ENCODE data around the gene PEX26.
"Not testable (repeated sequence)": the region's sequence is repeated elsewhere in the genome, so short reads cannot be mapped to it uniquely, and the experiment has no call there.

PEX26 gene

DNA sequence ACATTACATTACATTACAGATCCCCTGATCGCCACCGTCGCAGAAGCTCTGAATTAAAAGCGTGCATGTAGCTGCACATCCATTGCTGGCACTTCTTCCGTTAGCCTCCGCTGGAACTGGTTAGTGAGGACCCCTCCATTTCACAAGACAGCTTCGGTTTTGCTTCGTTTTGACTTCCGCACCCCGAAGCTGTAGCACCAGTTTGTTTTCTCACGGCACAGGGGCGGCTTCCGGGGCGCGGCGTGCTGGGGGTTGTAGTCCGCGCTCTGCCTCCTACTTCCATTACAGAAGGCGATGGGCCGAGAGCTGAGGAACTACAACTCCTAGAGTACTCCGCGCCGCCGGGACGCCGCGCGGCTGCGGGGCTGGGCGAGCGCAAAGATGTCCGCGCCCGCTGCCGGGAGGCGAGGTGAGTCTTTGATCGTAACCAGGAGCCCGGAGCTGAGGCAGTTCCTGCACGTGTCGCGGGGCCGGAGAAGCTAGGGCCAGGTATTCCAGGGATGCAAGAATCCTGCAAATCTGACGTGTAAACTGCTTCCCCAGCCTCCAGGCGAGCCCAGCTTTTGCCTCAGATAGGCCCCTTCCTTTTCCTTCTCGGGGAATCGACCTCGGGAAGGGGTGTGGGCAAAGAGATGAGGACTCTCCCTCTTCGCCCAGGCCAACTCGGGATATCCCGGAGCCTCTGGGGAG is at the start of gene PEX26:
Gene PEX26 (plus strand): TSS at position 352 of the 690 bp plus-strand sequence. CDS start 387 bp downstream, outside the sequence.
- peak; percentile 22 for FAIRE-seq

DNA sequence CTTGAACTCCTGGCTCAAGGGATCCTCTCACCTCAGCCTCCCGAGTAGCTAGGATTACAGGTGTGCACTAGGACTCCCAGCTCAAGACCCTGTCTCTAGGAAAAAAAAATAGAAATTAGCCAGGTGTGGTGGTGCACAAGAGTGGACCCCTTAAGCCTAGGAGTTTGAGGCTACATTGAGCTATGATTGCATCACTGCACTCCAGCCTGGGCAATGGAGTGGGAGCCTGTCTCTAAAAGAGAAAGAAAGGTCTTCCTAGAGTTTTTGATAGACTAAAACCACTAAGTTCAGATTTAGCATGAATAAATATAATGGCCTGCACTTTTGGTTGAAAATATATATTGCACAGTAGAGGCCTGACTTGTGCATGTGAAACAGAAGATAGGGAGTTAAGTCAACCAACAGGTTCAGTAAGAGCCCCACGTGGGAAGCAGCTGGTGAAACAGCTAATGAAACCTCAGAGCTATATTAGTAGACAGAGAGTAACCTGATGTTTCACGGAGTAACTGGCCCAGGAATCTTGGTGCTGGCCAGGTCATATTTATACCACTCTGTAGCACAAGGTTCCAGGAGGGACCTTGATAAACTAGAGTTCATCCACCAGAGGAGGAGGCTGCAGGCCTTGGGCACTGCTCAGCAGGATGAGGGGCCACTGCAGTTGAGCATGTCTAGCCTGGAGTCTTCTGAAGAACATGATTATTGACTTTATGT is 48.8 kb upstream of the PEX26 start:
- no peak for FAIRE-seq

DNA sequence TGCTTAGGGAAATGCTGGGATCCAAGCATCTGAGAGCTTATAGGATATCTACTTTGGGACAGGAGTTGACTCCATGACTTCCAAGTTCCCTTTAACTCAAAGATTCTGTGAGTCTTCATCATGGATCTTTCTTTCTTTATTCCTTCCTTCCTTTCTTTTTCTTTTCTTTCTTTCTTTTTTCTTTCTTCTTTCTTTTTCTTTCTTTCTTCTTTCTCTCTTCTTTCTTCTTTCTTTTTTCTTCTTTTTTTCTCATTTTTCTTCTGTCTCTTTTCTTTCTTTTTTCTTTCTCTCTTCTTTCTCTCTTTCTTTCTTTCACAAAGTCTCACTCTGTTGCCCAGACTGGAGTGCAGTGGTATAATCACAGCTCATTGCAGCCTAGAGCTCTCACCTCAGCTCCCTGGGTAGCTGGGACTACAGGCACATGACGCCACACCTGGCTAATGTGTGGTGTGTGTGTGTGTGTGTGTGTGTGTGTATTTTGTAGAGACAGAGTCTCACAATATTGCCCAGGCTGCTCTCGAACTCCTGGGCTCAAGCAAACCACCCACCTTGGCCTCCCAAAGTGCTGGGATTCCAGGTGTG is 48.0 kb upstream of the PEX26 start:
- FAIRE-seq: no peak

DNA sequence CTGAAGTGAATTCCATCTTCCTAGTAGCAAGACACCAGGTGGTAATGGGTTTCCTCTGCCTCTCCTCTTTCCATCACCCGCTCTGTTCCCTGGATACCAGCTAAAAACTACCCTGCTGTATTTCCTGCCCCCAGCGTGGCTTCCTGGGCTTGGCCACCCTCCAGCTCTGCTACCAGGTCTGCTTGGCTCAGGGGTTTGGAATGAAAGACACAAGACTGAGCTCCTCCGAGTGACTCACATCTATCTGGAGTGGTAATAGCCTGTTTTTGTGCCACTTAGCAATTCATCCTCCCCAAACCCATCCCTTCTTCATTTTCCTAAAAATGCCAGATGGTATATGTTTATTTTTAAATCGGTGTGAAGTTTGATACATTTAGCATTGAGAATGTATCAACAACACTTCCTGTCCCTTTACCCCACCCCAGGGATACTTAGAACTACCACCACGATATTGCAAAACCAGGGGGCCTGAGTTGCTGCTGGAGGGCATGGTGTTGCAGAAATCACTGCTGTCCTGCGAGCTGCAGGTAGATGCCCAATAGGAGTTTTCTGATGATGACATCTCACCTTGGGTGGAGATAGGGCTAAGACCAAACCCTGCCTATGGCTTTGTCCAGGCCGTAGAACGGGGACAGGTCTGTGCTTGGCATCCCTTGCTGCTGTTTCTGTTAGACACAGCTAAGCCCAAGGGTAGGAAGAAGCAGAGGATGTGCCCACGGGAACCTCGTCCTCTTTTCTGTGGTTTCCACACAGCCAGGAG is 45.9 kb upstream of the PEX26 start:
- FAIRE-seq: no peak

DNA sequence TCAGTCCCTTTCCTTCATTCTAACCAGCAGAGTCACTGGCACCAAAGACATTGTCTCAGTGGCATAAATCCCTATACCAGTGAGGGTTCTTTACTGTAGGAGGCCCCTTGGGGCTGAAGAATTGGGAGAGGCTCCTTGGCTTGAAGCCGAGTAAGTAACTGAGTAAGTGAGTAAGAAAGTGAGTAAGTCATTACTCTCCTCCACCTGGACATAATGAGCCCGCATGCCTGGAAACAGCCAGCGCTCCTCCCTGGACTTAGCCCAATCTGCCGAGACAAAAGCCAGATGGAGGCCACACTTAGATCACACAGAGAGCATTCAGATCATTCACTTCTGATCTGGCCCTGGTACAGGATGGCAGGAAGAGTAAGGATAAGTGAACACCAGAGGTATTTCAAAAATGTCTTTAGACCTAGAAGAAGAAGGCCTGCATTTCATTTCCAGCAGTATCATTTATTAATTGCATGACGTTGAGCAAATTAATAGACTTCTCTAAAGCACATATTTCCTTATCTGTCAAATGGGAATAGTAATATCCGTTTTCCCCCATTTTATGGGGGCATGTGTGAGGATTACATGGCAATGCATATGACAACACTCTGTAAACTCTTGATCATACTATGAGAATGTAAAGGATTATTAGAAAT is 45.2 kb upstream of the PEX26 start:
- no peak for FAIRE-seq

DNA sequence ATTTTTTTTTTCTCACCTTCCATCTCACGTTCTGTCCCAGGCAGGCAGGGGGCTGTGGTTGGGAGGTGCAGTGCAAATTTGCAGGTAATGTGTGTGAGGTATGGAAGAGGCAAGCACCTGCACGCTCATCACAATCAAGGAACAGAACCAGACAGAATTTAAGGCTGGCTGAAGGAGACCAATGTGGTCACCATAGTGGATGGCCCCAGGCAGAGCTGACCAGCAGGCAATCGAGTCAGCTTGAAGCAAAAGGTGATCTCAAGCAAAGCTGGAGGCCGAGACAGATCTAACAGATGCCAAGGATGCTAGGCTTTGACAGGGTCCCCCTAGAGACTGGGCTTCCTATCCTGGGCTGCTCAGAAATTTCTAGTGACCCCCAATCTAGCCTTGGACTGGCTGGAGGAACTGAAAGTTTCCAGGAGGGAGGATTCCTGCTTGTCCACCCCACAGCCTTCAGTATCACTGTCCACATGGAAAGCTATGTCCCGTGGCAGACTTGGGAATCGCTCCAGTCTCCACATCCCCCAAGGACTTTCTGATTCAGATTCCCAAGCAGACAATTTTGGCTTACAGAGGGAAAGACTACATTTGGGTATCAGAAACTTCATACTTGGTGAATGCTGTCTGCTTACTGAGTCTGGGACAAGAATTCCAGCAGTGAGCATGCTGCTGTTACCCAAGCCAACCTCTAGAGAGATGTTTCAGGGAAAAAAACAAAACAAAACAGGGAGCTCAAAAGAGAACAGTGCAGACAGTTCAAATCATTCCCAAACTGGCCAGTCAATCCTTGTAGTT is 44.4 kb upstream of the PEX26 start:
- FAIRE-seq: no peak

DNA sequence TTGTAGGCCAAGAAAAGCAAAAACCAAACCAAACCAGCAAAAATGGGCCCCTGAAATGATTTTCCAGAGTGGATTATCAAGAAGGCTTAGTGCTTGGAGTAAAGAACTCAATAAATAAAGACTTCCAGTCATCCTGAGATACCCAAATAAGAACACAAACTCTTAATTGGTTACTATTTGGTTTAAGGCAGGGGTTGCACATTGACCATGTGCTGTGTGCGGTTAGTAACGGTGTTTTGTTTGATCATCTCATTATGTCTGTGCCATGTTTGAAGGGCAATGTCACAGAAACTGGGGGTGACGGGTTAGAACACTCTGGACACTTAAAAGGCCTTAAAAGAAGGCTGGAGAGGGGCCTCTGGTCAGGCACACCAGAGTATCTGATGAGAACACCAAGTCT is 43.7 kb upstream of the PEX26 start:
- no peak for FAIRE-seq

DNA sequence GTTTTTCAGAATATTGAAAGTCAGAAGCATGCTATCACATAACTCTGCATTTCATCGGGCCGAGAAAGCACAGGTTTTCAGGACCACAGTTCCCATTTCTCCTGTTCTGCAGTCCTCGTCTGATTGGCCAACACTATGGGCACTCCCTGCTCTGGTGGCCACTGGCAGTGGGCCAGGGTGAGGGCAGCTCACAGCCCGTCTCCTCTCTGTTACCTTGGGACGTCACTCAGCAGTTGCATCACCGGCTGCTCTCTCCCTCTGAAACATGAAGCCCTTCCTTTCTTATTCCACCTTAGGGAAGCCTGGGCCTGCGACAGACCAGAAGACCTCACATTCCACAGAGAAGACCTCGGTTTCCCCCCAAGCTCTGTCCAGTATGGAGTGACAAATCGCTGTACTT is 42.0 kb upstream of the PEX26 start:
- FAIRE-seq: no peak

DNA sequence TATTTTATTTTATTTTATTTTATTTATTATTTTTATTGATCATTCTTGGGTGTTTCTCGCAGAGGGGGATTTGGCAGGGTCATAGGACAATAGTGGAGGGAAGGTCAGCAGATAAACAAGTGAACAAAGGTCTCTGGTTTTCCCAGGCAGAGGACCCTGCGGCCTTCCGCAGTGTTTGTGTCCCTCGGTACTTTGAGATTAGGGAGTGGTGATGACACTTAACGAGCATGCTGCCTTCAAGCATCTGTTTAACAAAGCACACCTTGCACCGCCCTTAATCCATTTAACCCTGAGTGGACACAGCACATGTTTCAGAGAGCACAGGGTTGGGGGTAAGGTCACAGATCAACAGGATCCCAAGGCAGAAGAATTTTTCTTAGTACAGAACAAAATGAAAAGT is 36.9 kb upstream of the PEX26 start:
- not testable (repeated sequence) for FAIRE-seq

DNA sequence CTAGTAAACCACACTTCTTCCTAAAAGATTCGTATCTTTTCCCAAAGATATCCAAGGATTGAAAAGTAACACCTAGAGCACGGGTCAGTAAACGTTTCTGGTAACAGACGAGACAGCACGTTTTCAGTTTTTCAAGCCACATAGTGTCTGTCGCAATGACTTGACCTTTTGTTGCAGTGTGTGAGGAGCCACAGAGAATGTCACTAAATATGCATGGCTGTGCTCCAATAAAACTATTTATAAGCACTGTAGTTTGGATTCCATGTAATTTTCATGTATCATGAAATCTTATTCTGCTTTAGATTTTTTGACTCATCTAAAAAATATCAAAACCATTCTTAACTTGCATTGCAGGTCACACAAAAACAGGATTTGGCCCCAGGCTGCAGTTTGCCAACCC is 35.1 kb upstream of the PEX26 start:
- FAIRE-seq: no peak

DNA sequence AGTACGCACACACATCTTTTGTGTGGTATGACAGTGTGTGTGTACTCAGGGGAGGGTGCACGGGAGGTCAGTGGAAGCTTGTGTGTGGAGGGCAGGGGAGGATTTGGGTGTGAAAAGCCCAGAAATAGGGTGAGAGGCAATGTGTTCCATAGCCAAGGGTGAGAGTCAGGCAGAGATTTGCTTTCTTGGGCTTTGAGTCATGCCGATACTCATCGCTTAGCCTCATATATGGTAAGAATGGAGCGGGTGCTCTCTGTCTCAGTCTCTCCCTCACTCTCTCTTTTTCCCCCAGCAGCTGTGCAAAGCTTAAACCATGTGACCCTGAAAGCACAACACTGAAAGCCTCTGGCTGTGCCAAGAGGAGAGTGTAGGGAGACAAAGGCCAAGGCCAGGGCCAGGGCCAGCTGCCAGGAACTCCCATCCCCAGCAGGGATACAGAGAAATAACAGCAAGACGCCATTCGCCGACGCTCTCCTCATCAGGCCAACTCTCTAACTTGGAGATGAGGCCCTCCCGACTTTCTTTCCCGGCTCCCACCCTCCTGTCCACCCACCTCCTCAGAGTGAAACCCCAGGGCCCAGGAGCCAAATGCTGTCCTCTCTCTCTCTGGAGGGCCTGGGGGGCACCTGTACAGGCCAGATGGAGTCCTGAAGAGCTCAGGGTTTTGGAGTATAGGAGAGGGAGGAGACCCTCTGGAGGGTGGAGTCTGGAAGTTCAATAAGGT is 33.1 kb upstream of the PEX26 start:
- FAIRE-seq: no peak

DNA sequence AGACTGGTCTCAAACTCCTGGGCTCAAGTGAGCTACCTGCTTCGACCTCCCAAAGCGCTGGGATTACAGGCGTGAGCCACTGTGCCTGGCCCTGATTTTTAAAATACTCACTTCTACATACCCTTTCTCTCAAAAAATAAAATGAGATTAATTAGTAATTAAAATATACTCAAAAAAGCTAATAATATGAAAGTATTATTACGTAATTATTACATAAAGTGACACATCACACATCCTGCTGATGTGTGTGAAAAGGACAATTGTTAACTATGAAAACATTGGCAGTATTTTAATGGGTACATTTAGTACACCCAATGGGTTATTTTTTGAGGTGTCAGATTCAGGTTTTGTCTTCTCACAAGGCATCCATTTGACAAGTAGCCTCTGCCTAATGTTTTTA is 32.0 kb upstream of the PEX26 start:
- no peak for FAIRE-seq

DNA sequence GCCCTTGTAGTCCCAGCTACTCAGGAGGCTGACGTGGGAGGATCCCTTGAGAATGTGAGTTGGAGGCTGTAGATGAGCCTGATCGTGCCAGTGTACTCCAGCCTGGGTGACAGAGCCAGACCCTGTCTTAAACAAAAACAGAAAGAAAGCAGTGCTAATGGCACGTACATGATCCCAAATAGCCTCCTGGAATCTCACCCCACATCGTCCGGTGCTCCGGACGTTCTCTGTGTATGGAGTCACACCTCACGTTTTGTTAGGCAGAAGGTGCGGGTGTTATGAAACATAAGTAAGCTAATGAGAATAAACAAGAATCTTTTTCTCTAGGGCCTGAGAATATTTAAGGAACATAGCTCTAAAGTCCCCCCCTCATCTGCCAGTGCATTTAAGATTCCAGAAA is 29.7 kb upstream of the PEX26 start:
- no peak for FAIRE-seq

DNA sequence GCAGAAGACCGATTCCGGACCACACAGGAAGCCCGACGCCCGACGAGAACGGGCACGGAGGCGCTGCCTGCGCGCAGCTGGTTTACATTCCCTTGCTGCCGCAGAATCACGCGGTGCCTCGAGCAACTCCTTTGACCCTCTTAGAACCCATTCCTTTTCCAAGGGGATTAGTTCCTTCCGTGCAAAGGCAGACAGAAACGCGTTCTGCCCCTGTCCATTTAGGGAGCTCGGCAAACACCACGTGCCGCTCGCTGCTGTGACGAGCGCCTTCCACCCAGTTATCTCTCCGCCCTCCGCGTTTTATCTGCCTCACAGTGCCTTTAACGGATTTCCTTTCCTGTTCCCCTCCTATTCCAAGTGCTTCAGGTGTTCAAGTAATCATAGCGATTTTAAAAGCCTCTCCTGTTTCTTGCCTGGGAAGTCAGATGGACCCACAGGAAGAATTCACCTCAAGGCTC is 29.3 kb upstream of the PEX26 start:
- no peak for FAIRE-seq

DNA sequence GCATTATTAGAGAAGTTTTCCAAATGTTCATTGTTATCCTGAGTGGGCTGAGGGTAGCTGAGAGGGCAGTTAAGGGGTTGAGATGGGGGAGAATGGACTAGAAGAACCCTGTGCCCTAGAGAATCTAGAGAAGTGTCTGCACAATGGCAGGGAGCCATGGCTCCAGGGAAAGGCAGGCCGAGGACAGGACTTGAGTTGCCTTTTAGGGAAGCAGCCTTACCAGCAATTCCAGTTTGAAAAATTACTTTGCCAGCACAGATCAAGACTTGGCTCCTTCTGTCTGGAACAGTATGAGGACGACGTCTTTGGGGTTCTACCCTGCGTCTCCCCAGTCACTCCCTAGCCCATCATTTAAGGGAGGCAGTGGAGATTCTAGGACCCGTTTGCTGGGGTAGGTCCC is 27.7 kb upstream of the PEX26 start:
- FAIRE-seq: no peak

DNA sequence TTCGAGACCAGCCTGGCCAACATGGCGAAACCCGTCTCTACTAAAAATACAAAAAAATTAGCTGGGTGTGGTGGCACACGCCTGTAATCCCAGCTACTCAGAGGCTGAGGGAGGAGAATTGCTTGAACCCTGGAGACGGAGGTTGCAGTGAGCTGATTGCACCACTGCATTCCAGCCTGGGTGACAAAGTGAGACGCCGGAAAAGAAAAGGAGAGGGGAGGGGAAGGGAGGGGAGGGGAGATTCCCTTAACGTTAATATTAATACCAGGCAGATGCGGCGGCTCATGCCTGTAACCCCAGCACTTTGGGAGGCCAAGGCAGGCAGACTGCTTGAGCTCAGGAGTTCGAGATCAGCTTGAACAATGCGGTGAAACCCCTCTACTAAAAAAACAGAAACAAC is 26.7 kb upstream of the PEX26 start:
- FAIRE-seq: not testable (repeated sequence)

DNA sequence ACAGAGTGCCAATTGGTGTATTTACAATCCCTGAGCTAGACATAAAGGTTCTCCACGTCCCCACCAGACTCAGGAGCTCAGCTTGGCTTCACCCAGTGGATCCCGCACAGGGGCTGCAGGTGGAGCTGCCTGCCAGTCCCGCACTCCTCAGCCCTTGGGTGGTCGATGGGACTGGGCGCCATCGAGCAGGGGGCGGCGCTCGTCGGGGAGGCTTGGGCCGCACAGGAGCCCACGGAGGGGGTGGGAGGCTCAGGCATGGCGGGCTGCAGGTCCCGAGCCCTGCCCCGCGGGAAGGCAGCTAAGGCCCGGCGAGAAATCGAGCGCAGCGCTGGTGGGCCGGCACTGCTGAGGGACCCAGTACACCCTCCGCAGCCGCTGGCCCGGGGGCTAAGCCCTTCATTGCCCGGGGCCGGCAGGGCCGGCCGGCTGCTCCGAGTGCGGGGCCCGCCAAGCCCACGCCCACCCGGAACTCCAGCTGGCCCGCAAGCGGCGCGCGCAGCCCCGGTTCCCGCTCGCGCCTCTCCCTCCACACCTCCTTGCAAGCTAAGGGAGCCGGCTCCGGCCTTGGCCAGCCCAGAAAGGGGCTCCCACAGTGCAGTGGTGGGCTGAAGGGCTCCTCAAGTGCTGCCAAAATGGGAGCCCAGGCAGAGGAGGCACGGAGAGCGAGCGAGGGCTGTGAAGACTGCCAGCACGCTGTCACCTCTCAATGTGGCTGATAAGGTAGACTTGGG is 24.4 kb upstream of the PEX26 start:
- not testable (repeated sequence) for FAIRE-seq

DNA sequence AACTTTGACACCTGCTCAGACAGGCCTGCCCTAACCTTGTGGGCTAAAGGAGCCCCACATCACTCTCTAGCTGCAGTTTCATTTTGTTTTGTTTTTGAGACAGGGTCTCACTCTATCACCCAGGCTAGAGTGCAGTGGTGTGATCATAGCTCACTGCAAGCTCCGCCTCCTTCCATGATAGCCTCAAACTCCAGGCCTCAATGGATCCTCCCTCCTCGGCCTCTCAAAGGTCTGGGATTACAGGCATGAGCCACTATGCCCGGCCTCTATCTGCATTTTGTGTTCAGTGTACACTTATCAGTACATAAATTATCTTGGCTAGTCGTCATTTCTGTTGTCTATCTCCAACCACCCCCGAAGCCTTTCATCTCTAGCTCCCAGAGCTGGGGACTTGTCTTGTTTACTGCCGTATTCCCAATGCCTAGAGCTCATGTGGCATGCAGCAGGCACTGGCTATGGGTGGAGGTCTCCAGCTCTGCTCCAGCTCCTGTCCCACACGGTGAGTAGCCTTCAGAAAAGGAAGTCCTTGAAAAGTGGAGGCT is 22.1 kb upstream of the PEX26 start:
- FAIRE-seq: no peak

DNA sequence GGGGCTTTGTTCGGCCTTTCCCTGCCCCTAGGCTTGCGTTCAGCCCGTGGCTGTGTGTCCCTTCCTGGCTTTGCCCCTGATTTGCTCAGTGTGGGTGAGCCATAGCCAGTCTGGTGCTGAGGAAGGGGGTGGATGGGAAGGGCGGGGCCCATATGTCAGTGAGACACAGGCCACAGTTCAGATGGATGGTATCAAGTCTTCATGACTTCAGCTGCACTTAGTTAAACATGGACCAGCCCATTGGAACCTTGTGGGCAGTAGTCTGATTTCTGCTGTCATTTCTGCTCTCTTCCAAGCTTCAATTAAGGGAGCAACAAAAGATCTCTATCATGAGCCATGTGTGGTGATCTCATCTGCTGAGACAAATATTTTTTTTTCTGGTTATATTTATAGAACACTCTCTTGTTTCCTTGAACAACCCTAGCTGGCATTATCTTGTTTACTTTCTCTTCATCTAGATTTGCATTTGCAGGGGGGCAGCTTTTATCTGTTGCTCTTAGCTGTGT is 21.6 kb upstream of the PEX26 start:
- FAIRE-seq: no peak
